ENCODE measurements around the gene MRPS2.

DNA sequence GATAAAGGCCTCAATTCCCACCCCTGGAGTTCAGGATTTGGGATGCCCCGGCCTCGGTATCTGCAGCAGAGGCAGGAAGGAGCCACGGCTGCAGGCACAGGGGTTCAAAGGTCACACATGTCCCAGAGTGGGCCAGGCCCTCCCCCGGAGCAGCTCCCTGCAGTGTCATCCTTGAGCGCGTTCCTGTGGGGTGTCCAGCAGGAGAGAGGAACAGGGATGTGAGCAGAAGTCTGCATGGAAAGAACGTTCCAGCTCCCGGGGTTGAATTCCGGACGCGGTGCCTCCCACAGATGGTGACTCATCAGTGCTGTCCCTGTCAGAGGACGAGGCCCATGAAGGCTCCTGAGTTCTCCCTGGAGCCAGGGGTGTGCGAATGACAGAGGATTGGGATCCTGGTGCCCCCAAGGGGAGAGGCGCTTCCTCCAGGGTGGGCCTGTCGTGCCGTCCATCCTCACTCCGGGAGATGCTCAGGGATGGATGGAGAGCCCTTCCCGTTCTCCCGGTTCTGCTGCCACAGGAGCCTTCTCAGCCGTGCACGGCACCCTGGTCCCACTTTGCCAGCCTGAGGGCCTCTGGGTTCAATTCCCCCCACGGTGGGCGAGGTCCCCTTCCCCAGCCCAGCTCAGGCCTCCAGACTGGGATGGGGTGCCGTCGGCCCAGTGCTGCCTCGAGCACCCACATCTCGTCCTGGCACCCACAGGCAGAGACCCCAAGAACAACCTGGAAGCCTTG is 23.8 kb downstream of the MRPS2 start:
- TF ChIP-seq, protein P1, sequence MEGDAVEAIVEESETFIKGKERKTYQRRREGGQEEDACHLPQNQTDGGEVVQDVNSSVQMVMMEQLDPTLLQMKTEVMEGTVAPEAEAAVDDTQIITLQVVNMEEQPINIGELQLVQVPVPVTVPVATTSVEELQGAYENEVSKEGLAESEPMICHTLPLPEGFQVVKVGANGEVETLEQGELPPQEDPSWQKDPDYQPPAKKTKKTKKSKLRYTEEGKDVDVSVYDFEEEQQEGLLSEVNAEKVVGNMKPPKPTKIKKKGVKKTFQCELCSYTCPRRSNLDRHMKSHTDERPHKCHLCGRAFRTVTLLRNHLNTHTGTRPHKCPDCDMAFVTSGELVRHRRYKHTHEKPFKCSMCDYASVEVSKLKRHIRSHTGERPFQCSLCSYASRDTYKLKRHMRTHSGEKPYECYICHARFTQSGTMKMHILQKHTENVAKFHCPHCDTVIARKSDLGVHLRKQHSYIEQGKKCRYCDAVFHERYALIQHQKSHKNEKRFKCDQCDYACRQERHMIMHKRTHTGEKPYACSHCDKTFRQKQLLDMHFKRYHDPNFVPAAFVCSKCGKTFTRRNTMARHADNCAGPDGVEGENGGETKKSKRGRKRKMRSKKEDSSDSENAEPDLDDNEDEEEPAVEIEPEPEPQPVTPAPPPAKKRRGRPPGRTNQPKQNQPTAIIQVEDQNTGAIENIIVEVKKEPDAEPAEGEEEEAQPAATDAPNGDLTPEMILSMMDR (IDR thresholded peaks at IDR 0.05) = no peak
- TF ChIP-seq POLR2A (IDR thresholded peaks at IDR 0.05) (no peak), POLR2AphosphoS5 (IDR thresholded peaks at IDR 0.05) (no peak)
